DOHH2 (cell line): ENCODE measurements around the gene BRINP1.

Experiments used
- H3F3A ChIP-seq: fragments of 200-600 bp; sonication (generic), shearing (Covaris generic); 2 replicates; pipeline ENCODE4 v1.6.0; 2016; ENCODE audit warnings: antibody characterized with exemption, mild to moderate bottlenecking; ENCODE audit not compliant: control insufficient read depth, insufficient read depth
- H3K27ac ChIP-seq: fragments of 200-600 bp; sonication (generic); 2 replicates; pipeline ENCODE4 v1.5.1; 2014; ENCODE audit warnings: low read depth, mild to moderate bottlenecking, low read length, moderate library complexity
- H3K27me3 ChIP-seq: fragments of 200-600 bp; sonication (generic); 2 replicates; pipeline ENCODE4 v1.6.1; 2014; ENCODE audit warnings: mild to moderate bottlenecking, low read length, mixed read lengths; ENCODE audit not compliant: control insufficient read depth
- H3K36me3 ChIP-seq: fragments of 200-600 bp; sonication (generic); 2 replicates; pipeline ENCODE4 v1.6.1; 2014; ENCODE audit warnings: mild to moderate bottlenecking, low read length, moderate library complexity, mixed read lengths; ENCODE audit not compliant: control insufficient read depth
- H3K4me1 ChIP-seq: fragments of 200-600 bp; sonication (generic); 2 replicates; pipeline ENCODE4 v1.6.1; 2014; ENCODE audit warnings: mild to moderate bottlenecking, low read length, mixed read lengths; ENCODE audit not compliant: control insufficient read depth
- H3K4me2 ChIP-seq: fragments of 200-600 bp; sonication (generic); 2 replicates; pipeline ENCODE4 v1.6.0; 2014; ENCODE audit warnings: mild to moderate bottlenecking, low read length, moderate library complexity
- H3K4me3 ChIP-seq: fragments of 200-600 bp; sonication (generic); 2 replicates; pipeline ENCODE4 v1.5.1; 2014; ENCODE audit warnings: mild to moderate bottlenecking, low read length, mixed read lengths
- H3K79me2 ChIP-seq: fragments of 200-600 bp; sonication (generic); 2 replicates; pipeline ENCODE4 v1.6.1; 2014; ENCODE audit warnings: mild to moderate bottlenecking, low read length, mixed read lengths; ENCODE audit not compliant: control insufficient read depth
- H3K9me2 ChIP-seq: fragments of 200-600 bp; sonication (generic); replicated peaks from 2 replicates; pipeline ENCODE4 v1.6.1; 2014; ENCODE audit warnings: mild to moderate bottlenecking, low read length, mixed read lengths; ENCODE audit not compliant: control insufficient read depth
- H3K9me3 ChIP-seq: fragments of 200-600 bp; sonication (generic); 2 replicates; pipeline ENCODE4 v1.6.1; 2014; ENCODE audit warnings: antibody characterized with exemption, low read length, mixed read lengths; ENCODE audit not compliant: control insufficient read depth, insufficient read depth
- H4K20me1 ChIP-seq: fragments of 200-600 bp; sonication (generic); 2 replicates; pipeline ENCODE4 v1.6.0; 2014; ENCODE audit warnings: low read depth, mild to moderate bottlenecking, antibody characterized with exemption, low read length, moderate library complexity; ENCODE audit not compliant: control insufficient read depth, insufficient read depth
- EZH2phosphoT487 ChIP-seq: fragments of 200-600 bp; sonication (generic); IDR thresholded peaks from 2 replicates; pipeline ENCODE4 v1.6.1; 2017; ENCODE audit warnings: borderline replicate concordance, mild to moderate bottlenecking, antibody characterized with exemption, low read length, moderate library complexity, mixed read lengths
- TF ChIP-seq, protein P1 (sequence below): fragments of 200-600 bp; sonication (generic); IDR thresholded peaks from one replicate; pipeline ENCODE4 v1.5.1; 2014; ENCODE audit warnings: antibody characterized with exemption, mild to moderate bottlenecking, low read depth, low read length; ENCODE audit not compliant: poor library complexity, severe bottlenecking

Gene BRINP1

DNA sequence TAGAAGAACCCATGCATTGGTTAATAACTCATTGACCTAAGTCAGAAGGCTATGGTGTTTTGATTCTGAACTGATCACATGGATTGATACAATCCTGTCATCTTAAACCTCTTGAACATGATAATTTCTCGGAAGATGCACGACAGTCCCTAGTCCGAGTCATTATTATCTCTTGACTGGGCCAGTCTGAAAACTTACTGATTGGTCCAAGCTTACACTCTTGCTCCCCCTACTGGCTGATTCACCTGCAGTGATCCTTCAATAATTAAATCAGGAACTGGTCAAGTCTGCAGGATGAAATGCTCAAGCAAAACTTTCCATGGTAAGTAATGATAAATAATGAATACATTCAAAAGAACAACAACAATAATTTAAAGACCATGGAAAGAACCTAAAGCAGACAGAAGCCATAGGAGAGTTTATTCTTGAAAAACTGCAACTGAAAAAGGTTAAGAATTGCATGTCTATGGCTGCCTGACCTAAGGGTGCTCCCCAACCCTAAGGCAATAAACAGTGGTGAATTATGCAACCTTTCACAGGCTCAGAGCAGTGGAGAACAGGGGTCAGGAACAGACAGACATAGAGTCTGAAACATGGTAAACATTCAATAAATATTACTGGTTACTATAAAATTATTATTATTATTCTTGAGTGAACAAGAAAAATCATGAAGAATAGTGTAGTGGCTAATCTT lies 79.3 kb downstream of the BRINP1 start:
- no peaks in the 10 kb centered on the region for H3K4me1 ChIP-seq

DNA sequence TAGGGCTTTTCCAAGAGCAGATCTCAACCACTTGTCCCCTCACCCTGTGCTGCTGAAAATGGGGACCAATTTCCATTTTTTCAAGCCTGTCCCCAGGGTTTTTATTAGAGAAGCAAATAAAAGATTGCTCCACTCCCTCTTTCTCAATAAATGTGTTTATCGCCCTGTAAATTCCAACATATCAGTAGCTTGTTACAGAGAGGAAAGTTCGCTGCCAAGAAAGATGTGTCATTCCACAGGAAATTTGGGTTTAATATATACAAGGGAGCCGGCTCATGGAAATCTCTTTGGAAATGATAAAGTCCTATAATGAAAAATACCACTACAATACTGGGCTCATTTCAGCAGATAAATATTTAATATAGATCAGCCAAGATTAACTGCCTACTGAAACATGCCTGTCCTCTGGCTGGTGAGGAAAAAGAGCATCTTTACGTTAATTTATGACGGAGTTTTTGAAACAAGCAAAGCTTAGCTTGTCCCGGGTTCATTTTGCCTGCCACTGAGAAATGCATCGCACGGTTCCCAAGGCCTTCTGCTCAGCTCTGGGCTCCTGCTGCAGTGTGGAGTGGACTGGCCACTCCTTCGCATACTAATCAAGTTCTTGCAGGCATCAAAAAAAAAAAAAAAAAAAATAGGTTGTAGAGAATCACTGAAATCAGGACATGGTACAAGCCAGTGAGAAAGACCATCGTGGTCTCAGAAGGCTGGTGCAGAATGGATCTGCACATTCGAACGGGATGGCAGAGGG lies 84.5 kb downstream of the BRINP1 start:
- Histone ChIP-seq H3K27me3 (no peaks in the 10 kb centered on the region; the same call in 1 of the 2 replicates), H3F3A (no peaks in the 10 kb centered on the region), H3K4me2 (no peak overlapping the region), H3K9me2 (no peaks in the 10 kb centered on the region), H3K4me3 (no peak overlapping the region), H3K36me3 (no peaks in the 10 kb centered on the region), H3K9me3 (no peaks in the 10 kb centered on the region), H3K27ac (no peak overlapping the region), H3K4me1 (no peaks in the 10 kb centered on the region), H3K79me2 (no peaks in the 10 kb centered on the region), H4K20me1 (no peaks in the 10 kb centered on the region)
- TF ChIP-seq, protein P1, sequence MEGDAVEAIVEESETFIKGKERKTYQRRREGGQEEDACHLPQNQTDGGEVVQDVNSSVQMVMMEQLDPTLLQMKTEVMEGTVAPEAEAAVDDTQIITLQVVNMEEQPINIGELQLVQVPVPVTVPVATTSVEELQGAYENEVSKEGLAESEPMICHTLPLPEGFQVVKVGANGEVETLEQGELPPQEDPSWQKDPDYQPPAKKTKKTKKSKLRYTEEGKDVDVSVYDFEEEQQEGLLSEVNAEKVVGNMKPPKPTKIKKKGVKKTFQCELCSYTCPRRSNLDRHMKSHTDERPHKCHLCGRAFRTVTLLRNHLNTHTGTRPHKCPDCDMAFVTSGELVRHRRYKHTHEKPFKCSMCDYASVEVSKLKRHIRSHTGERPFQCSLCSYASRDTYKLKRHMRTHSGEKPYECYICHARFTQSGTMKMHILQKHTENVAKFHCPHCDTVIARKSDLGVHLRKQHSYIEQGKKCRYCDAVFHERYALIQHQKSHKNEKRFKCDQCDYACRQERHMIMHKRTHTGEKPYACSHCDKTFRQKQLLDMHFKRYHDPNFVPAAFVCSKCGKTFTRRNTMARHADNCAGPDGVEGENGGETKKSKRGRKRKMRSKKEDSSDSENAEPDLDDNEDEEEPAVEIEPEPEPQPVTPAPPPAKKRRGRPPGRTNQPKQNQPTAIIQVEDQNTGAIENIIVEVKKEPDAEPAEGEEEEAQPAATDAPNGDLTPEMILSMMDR, result no peak
- TF ChIP-seq EZH2phosphoT487, result no peak

More for the DNA sequence above, 79.3 kb downstream of the BRINP1 start:
- H3K27me3 ChIP-seq, result no peaks in the 10 kb centered on the region; the same call in 1 of the 2 replicates
- no peaks in the 10 kb centered on the region for H4K20me1 ChIP-seq
- no peak overlapping the region for H3K4me2 ChIP-seq
- H3K9me3 ChIP-seq, result no peaks in the 10 kb centered on the region
- H3K4me3 ChIP-seq, result no peak overlapping the region
- no peaks in the 10 kb centered on the region for H3K79me2 ChIP-seq
- no peaks in the 10 kb centered on the region for H3K9me2 ChIP-seq
- TF ChIP-seq EZH2phosphoT487, result no peak
- TF ChIP-seq, protein P1, result peak; percentile 85
- H3K27ac ChIP-seq, result no peak overlapping the region
- no peaks in the 10 kb centered on the region for H3K36me3 ChIP-seq
- H3F3A ChIP-seq, result no peaks in the 10 kb centered on the region

DNA sequence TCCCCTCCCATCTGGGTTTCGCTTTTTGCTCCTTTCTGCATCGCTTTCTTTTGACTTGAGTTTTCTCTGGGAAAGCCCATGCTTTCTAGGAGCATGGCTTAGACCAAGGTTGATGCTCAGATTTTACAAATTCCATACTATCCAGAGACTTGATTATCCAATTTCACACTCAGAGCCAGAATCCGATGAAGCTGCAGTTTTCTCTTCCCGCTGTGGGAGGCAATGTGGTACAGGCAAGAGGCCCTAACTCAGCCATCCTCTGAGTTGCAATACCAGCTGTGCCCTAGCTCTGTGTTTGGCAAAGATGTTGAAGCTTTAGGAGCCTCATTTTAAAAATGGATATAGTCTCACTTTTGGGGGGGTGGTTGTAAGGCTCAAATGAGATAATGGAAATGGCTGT lies 85.1 kb downstream of the BRINP1 start:
- Histone ChIP-seq H3K4me2 (no peak overlapping the region), H3K4me3 (no peak overlapping the region), H3K9me3 (no peaks in the 10 kb centered on the region), H3K9me2 (no peaks in the 10 kb centered on the region), H3F3A (no peaks in the 10 kb centered on the region), H3K79me2 (no peaks in the 10 kb centered on the region), H3K4me1 (no peaks in the 10 kb centered on the region), H3K36me3 (no peaks in the 10 kb centered on the region), H3K27me3 (no peaks in the 10 kb centered on the region; the same call in 1 of the 2 replicates), H4K20me1 (no peaks in the 10 kb centered on the region), H3K27ac (no peak overlapping the region)
- TF ChIP-seq EZH2phosphoT487, result no peak
- TF ChIP-seq, protein P1, result no peak
